Uterus (tissue), 2 donors: Measurements from ENCODE around the gene SLC4A4.

Source experiments
- CTCF ChIP-seq, 4 experiments: fragments of 200-600 bp in 2 of 4; fragments of 450-650 bp in 2 of 4; sonication (generic) in 2 of 4; IDR thresholded peaks; one replicate each; pipeline ENCODE4 v1.5.1; 2016 to 2019; ENCODE audit warnings: antibody characterized with exemption in 4 of 4, mild to moderate bottlenecking in 2 of 4, moderate library complexity in 1 of 4
- POLR2A ChIP-seq, 2 donors: fragments of 450-650 bp; IDR thresholded peaks; one replicate each; pipeline ENCODE4 v1.6.1; 2016; ENCODE audit warnings: antibody characterized with exemption in 2 of 2, mild to moderate bottlenecking in 1 of 2, moderate library complexity in 1 of 2

GRCh38 chr4:71498002-71498401 is 159.2 kb downstream of the SLC4A4 start:
- no peak for TF ChIP-seq CTCF (IDR thresholded peaks at IDR 0.05)
- no peak for TF ChIP-seq POLR2A (IDR thresholded peaks at IDR 0.05)
